SU-DHL-6 (cell line): ENCODE measurements around the gene SLC51B.
"Not testable (repeated sequence)": the region's sequence is repeated elsewhere in the genome, so short reads cannot be mapped to it uniquely, and the experiment has no call there.

Experiments
- CTCF ChIP-seq: fragments of 200-600 bp; sonication (generic); IDR thresholded peaks from one replicate; pipeline ENCODE4 v1.5.1; 2017; ENCODE audit warnings: antibody characterized with exemption, mild to moderate bottlenecking, low read length, moderate library complexity; ENCODE audit not compliant: insufficient read depth, poor library complexity, severe bottlenecking
- EZH2phosphoT487 ChIP-seq: fragments of 200-600 bp; sonication (generic), shearing (Covaris generic); conservative IDR thresholded peaks from 2 replicates; pipeline ENCODE4 v1.6.1; 2018; ENCODE audit warnings: mild to moderate bottlenecking, antibody characterized with exemption, low read length, moderate library complexity, mixed read lengths

GRCh38 chr15:65093793-65094170, 48.6 kb downstream of the SLC51B start:
- not testable (repeated sequence) for TF ChIP-seq CTCF, EZH2phosphoT487
